Measurements from ENCODE around the gene CD37.
"Not testable (repeated sequence)": the region's sequence is repeated elsewhere in the genome, so short reads cannot be mapped to it uniquely, and the experiment has no call there.

The CD37 gene

GRCh38 chr19:49335071-49335783 lies at the start of gene CD37:
Gene CD37 (plus strand): TSS chr19:49335406. CDS start chr19:49335541, 135 bp downstream.
- DNase-seq, result peak; percentile 70

GRCh38 chr19:49287141-49287770 lies 48.0 kb upstream of the CD37 start:
- no peak for DNase-seq

GRCh38 chr19:49288205-49288604 lies 47.0 kb upstream of the CD37 start:
- not testable (repeated sequence) for DNase-seq

- DNase-seq, result not testable (repeated sequence)
These were observed 45.9 kb upstream of the CD37 start for GRCh38 chr19:49289286-49289685.

- DNase-seq, result no peak
These were observed 44.7 kb upstream of the CD37 start for GRCh38 chr19:49290517-49290916.

GRCh38 chr19:49294401-49294800 lies 40.8 kb upstream of the CD37 start:
- DNase-seq, result no peak

GRCh38 chr19:49295208-49295880 lies 39.9 kb upstream of the CD37 start:
- DNase-seq, result no peak

- no peak for DNase-seq
These were observed 37.8 kb upstream of the CD37 start for GRCh38 chr19:49297403-49297802.

GRCh38 chr19:49298653-49299052 lies 36.6 kb upstream of the CD37 start:
- not testable (repeated sequence) for DNase-seq

GRCh38 chr19:49301165-49301865 lies 33.9 kb upstream of the CD37 start:
- DNase-seq, result peak; percentile 94

GRCh38 chr19:49301866-49302252 lies 33.3 kb upstream of the CD37 start:
- no peak for DNase-seq

GRCh38 chr19:49306734-49307133 lies 28.5 kb upstream of the CD37 start:
- not testable (repeated sequence) for DNase-seq

- DNase-seq, result no peak
These were observed 26.1 kb upstream of the CD37 start for GRCh38 chr19:49309087-49309486.

GRCh38 chr19:49315111-49315510 lies 20.1 kb upstream of the CD37 start:
- no peak for DNase-seq

GRCh38 chr19:49316284-49316683 lies 18.9 kb upstream of the CD37 start:
- no peak for DNase-seq

GRCh38 chr19:49318296-49318695 lies 16.9 kb upstream of the CD37 start:
- no peak for DNase-seq

GRCh38 chr19:49324801-49325576 lies 10.2 kb upstream of the CD37 start, which contains the start of gene SLC6A16:
Gene SLC6A16 (minus strand): TSS chr19:49325191. CDS start chr19:49311347, 13,844 bp downstream.
- DNase-seq, result peak; percentile 14

- DNase-seq, result not testable (repeated sequence)
These were observed 9.4 kb upstream of the CD37 start for GRCh38 chr19:49325756-49326155.

- peak; percentile 3 for DNase-seq
These were observed 9.0 kb upstream of the CD37 start for GRCh38 chr19:49326165-49326704.

- peak; percentile 61 for DNase-seq
These were observed 7.2 kb upstream of the CD37 start for GRCh38 chr19:49327878-49328544.

GRCh38 chr19:49328741-49329140 lies 6.5 kb upstream of the CD37 start:
- DNase-seq, result peak; percentile 5

Data from stimulated activated CD8-positive, alpha-beta memory T cell treated with anti-CD3 and anti-CD28 coated beads, Interleukin-4, amount 100 ng/mL, for 48 hours (primary cell).